Myometrial cell (primary cell): ENCODE results near the gene CRMP1. TPM values are rescaled to one million over a fixed set of nuclear protein-coding genes. Genes with fewer than 3 reads are reported as not detected.

ENCODE experiments used
- total RNA-seq: library from RNA; depleted of rRNA; stranded (reverse); fragments of >200 nt; gene quantifications from 2 replicates; pipeline ENCODE4 v1.2.3, GENCODE V29; 2015

CRMP1 gene
- 0.18 and 0.58 TPM in 2 replicates for total RNA-seq

GRCh38 chr4:5893004-5893580 lies at the start of gene CRMP1:
CRMP1 (minus strand) TSS chr4:5893086; CDS start chr4:5892969, 117 bp downstream.

Other genes with a start within 250 kb of the CRMP1 start
- 8.3 and 12.1 TPM in 2 replicates for gene EVC2, start 184.5 kb downstream of the CRMP1 start, total RNA-seq
- 14.2 and 17.3 TPM in 2 replicates for gene EVC, start 181.9 kb downstream of the CRMP1 start, total RNA-seq
- not detected in 2 replicates for gene C4orf50, start 125.3 kb upstream of the CRMP1 start, total RNA-seq